Activated gamma-delta T cell treated with Interleukin-2 at 50 U/mL for 16 hours (primary cell): ENCODE data around the gene BCL11B.

ENCODE experiments used
- DNase-seq: peaks from one replicate; pipeline ENCODE4 v3.0.0-alpha.2; 2020

BCL11B gene

GRCh38 chr14:99155173-99156089, 116.6 kb downstream of the BCL11B start:
- no peak for DNase-seq

DNA sequence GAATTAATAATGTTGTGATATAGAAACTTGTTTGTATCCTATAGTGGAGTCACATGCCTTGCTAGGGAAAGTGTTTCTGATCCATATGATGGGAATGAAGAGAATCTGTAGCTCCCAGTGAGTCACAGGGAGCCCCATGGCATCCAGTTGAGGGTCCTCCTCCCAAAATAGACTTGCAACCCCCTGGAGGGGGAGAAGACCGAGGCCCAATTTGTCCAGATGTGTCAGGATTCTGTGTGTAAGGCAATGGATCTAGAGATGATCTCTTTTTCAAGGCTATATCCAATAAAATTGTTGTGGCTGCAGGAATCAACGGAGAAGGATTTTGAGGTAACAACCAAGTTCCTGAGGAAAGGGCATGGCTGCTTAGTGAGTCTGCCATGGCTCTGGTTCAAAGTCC, 121.8 kb downstream of the BCL11B start:
- no peak for DNase-seq

- no peak for DNase-seq
Observed at GRCh38 chr14:99148861-99149610, 123.0 kb downstream of the BCL11B start.

GRCh38 chr14:99148131-99148530, 123.9 kb downstream of the BCL11B start:
- no peak for DNase-seq

DNA sequence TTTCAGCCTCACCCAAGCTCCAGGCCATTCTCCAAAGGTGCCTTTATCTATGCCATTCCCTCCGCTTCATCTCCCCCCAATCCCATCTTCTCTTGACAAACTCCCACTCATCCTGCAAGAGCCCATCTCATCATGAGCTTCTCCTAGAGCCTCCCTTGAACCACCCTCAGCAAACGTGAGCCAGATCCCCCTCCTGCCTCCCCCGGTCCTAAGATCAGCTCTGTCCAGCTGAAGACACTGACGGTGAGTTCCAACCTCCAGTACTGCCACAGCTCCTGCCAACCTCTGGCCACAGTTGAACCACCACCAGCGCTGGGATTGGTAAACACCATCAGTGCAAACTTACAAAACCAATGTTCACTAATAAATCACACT, 124.6 kb downstream of the BCL11B start:
- no peak for DNase-seq

DNA sequence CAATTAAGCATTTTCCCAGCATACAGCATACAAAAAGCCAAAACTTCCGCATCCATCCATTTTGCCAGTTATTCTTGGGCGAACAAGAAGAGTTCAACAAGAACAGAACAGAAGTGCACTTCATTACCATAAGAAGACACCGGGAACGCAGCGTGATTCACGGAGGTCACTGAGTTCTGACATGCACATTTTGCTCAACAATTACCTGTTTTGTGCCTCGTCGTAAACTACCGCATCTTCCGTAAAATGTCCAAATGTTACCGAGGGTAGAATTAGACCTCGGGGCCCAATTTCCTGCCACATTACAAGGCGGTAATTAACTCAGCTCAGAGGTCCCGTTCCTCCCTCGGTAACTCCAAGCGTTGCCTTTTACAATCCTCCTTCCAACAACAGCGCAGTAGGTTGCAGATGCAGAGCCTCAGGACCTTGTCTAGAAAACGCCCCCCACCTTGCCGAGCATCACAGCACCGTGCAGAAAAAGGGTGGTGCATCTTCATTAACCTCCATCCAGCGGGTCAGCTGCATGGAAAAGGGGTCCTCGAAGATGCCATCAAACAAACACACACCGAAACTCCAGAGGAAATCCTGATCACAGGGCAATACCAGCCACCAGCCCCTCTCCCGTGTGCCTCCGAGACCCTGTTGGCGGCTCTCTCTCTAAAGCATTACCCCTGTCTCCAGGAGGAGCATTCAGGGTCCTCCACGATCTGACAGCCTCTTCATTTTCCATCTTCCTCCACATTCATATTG, 125.2 kb downstream of the BCL11B start:
- no peak for DNase-seq

DNA sequence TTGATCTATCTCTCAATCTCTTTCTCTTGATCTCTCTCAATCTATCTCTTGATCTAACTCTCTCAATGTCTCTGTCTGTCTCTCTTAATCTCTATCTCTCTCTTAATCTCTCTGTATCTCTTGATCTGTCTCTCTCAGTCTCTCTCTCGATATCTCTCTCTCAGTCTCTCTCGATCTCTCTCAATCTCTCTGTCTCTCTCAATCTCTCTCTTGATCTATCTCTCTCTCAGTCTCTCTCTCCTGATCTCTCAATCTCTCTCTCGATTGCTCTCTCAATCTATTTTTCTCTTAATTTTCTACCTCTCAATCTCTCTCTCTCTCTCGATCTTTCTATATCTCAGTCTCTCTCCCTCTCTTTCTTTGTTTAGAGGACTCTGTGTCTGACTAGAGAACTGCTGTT, 126.7 kb downstream of the BCL11B start:
- DNase-seq = no peak

GRCh38 chr14:99143793-99144192, 128.2 kb downstream of the BCL11B start:
- no peak for DNase-seq

DNA sequence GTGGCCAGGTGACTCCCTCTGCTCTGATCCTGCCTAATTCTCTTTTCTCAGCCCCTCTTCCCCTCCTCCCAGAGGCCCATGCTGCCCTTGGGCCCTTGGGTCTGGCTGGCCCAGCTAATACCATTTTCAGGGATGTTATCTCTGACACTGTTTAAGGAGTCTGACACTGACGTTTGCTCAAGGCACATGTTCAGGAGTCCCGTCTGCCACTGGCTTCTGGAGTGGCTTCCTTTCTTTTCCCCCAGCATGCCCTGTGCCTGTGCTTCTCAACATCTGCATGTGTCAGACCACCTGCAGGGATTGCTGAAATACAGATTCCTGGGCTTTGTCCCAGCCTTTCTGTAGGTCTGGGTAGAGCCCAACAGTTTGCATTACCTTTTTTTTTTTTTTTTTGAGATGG, 128.9 kb downstream of the BCL11B start:
- DNase-seq = no peak

DNA sequence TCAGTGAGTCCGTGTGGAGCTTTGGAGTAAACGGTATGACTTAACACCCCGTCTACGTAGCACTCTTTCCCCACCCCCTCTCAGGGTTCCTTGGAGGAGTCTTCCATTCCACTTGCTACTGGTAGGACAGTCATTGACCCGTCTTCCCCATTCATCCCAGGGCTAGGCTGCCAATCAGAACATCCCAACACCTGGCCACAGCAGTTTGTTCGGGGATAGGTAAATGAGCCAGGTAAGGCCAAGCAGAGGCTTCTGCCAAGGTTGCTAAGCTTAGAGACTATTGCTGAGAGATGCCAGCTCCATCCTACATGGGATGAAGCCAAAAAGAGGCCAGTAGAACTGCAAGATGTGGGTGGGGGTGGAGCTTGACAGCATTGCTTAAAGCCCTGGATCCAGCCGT, 130.8 kb downstream of the BCL11B start:
- no peak for DNase-seq

DNA sequence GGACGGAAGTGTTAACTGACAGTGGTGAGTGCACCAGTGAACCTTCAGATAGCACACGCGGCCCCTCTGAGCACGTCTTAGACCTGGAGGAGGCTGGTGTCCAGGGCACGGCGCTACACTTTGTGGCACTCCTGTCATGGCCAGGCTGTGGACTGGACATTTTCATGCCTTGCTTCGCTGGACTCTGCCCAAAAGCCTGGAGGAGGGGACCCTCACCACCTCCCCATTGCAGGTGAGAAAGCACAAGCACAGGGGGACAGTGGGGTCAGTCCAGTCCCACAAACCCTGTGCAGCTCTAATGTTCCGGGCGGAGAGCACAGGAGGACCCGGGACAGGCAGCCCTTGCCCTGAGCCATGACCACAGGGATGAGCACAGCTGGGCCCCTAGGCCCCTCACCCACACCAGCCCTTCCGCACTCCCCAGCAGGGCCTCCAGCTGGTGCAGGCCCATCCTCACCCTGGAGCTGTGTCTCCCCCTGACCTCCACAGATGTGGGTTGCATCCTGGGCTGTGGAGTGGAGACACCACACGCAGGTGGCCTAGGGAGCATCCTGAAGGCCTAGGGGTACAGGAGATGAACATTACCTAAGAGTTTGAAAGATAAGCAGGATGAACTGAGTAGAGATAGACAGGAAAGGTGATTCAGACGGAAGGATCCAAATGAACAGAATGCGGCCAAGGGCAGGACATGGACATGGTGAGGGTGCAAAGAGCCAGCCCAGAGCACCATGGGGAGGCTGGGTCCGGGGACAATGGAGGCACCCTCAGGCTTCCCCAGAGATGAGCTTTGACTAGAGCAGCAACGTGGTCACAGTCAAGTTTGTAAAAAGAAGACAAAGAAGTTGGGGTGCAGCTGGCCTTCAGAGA, 132.8 kb downstream of the BCL11B start:
- no peak for DNase-seq

- DNase-seq = no peak
Observed at GRCh38 chr14:99137913-99138571, 134.0 kb downstream of the BCL11B start.

GRCh38 chr14:99137001-99137700, 134.8 kb downstream of the BCL11B start:
- DNase-seq = no peak

- no peak for DNase-seq
Observed at GRCh38 chr14:99136401-99136800, 135.6 kb downstream of the BCL11B start.

GRCh38 chr14:99136047-99136400, 136.0 kb downstream of the BCL11B start:
- DNase-seq = no peak

GRCh38 chr14:99134516-99135046, 137.4 kb downstream of the BCL11B start:
- DNase-seq = no peak

- no peak for DNase-seq
Observed at GRCh38 chr14:99133636-99134515, 138.1 kb downstream of the BCL11B start.

DNA sequence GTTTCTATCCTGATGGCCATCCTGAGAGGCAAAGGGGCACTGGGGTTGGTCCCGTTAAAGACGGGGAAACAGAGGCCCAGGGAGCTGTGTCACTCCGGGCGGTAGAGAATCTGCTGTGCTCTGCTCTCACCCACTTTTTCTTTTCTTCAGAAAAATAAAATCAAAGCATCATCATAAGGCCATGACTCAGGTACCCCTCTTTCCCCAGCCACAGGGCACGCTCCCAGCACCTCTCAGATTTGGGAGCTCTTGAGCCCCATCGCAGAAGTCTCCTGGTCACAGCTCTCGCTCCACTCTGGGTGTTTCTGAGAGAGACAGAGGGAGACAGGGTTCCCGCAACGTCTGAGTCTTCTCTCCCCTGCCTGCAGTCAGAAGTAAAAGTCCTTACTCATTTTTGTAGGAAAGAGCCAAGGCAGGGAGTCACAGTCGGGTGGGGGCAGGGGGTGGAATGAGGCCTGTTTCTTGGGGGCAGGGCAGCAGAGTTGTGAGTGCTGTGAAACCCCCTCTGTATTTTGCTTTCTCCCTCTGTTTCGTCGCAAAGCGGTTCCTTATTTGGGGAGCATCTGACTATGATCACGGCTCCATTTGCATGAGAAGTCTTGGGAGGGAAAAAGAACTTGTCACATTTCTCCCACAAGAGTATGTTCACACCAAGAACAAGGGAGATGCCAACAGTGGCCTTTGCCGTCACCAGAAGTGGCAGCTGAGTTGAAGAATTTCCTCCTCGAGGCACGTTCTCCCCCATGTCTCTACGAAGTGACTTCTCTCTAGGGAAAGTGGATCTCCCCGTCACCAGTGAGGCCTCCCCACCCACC, 139.0 kb downstream of the BCL11B start:
- no peak for DNase-seq

- DNase-seq = no peak
Observed at GRCh38 chr14:99131632-99132271, 140.2 kb downstream of the BCL11B start.
